ENCODE measurements around the gene THTPA.
"Not testable (repeated sequence)": the region's sequence is repeated elsewhere in the genome, so short reads cannot be mapped to it uniquely, and the experiment has no call there.

THTPA gene

DNA sequence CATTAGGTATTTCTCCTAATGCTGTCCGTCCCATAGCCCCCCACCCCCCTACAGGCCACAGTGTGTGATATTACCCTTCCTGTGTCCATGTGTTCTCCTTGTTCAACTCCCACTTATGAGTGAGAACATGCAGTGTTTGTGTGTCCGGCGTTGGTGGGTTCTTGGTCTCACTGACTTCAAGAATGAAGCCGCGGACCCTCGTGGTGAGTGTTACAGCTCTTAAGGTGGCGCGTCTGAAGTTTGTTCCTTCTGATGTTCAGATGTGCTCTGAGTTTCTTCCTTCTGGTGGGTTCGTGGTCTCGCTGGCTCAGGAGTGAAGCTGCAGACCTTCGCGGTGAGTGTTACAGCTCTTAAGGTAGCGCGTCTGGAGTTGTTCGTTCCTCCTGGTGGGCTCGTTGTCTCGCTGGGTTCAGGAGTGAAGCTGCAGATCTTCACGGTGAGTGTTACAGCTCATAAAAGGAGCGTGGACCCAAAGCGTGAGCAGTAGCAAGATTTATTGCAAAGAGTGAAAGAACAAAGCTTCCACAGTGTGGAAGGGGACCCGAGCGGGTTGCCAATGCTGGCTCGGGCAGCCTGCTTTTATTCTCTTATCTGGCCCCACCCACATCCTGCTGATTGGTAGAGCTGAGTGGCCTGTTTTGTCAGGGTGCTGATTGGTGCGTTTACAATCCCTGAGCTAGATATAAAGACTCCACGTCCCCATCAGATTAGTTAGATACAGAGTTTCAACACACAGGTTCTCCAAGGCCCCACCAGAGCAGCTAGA is 27.9 kb downstream of the THTPA start:
- DNase-seq (ENCODE audit: low read depth): not testable (repeated sequence)

DNA sequence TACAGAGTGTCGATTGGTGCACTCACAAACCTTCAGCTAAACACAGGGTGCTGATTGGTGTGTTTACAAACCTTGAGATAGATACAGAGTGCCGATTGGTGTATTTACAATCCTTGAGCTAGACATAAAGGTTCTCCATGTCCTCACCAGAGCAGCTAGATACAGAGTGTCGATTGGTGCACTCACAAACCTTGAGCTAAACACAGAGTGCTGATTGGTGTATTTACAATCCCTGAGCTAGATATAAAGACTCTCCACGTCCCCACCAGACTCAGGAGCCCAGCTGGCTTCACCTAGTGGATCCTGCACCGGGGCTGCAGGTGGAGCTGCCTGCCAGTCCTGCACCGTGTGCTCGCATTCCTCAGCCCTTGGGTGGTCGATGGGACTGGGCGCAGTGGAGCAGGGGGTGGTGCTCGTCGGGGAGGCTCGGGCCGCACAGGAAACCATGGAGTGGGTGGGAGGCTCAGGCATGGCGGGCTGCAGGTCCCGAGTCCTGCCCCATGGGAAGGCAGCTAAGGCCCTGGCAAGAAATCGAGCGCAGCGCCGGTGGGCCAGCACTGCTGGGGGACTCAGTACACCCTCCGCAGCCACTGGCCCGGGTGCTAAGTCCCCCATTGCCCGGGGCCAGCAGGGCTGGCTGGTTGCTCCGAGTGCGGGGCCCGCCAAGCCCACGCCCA is 28.6 kb downstream of the THTPA start:
- not testable (repeated sequence) for DNase-seq (ENCODE audit: low read depth)

DNA sequence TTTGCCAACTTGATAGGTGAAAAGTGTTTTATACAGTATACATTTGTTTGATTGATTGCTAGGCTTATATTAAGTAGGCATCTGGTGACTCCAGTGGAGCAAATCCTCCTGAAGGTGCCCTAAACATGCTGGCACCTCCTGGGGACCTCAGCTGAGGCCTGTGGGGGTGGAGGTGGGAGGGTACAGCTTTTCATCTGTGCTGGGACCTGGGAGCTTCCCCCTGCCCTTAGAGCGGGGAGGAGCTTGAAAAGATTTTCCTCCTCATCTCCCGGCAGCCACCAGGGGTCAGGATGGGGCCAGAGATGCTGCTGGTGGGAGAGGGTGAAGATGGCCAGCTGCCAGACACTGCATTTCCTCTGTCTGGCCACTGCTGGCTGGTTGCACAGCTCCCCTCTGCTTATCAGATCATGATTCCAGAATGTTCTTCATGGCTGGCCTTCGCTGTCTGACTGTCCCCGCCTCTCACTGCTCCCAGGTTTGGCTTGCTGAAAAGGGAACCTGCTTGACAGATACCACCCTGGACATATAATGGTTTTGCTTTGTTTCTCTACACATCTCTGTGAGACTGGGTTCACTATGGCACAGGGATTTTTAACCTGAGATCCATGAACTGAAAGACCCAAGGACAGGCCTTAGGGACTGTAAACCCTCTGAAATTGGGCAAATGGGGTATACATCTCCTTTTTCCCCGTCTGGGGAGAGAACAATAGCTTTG is 33.0 kb downstream of the THTPA start:
- peak; percentile 47 for DNase-seq (ENCODE audit: low read depth)

DNA sequence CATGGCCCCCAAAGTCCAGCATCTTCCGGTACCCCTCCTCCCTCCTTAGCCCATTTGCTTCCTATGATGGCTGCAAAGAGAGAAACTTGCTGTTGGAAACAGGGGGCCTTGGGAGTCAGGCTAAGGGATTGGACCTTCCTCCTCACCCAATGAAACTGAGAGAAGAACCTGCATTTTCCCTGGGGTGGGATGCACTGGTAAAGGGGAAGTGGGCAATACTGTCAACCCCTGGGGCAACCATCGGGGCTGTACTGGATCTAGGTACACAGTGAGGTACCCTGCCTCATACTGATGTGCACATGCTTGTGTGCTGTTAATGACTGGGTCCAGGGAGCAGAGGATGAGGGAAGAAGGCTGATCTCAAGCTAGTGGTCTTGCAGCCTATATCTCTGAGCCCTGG is 33.5 kb downstream of the THTPA start:
- DNase-seq (ENCODE audit: low read depth): no peak

DNA sequence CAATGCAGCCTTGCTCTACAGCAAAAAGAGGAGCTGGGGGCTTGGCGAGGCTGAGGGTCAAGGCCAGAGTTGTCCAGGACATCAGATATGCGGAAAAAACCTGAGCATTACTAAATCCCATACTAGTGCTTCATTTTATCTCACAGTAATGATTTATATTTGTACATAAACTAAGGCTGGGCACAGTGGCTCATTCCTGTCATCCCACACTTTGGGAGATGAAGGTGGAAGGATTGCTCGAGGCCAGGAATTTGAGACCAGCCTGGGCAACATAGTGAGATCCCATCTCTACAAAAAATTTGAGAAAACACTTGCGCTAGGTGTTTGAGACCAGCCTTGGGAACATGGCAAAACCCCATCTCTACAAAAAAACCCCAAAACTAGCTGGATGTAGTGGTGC is 34.1 kb downstream of the THTPA start:
- no peak for DNase-seq (ENCODE audit: low read depth)

DNA sequence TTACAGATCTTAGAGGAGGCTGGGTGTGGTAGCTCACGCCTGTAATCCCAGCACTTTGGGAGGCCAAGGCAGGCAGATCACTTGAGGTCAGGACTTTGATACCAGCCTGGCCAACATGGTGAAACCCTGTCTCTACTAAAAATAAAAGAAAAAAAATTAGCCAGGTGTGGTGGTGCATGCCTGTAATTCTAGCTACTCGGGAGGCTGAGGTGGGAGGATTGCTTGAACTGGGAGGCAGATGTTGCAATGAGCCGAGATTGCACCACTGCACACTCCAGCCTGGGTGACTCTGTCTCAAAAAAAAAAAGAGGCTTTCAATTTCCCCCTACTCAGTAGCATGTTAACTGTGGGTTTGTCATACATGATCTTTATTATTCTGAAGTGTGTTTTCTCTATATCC is 38.1 kb downstream of the THTPA start:
- not testable (repeated sequence) for DNase-seq (ENCODE audit: low read depth)

DNA sequence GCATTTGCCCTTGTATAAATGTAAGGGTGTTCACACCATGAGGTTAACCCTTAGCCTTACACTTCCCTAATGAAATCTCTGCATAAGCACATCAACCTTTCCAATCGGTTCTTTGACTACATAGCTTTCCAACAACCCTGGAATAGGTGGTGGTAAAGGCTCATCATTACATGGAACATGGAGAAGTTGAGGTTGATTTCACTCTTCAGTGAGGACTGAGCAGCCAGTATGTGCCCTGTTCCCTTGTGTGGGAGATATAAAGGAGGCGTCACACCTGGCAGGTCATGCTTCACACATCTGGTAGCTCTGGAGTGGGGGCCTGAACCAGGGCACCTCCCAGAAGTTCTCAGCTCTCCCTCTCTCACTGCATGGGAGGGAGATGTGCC is 44.2 kb downstream of the THTPA start:
- no peak for DNase-seq (ENCODE audit: low read depth)

DNA sequence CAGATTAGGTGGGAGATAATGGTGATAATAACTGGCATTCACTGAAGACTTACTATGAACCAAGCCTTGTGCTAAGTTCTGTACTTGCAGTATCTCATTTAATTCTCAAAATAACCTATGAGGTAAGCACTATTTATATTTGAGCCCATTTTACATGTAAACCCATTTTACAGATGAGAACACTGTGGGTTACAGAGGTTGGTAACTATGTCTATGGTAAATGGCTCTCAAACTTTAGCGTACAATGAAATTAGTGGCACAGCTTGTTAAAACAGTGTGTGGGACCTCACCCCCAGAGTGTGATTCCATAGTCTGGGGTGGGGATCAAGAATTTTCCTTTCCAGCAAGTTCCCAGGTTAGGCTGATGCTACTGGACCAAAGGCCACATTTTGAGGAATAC is 44.7 kb downstream of the THTPA start:
- DNase-seq (ENCODE audit: low read depth): no peak

DNA sequence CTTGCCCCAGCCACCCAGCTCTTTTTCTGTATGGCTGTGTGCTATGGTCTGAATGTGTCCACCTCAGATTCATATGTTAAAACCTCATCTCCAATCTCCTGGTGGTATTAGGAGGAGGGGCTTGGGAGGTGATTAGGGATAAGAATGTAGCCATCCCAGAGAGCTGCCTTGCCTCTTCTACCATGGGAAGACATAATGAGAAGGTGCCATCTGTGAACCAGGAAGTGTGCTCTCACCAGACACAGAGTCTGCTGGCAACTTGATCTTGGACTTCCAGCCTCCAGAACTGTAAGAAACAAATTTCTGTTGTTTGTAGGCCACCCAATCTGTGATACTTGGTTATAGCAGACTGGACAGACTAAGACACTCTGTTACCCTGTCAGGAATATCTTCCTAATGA is 45.4 kb downstream of the THTPA start:
- DNase-seq (ENCODE audit: low read depth): no peak

DNA sequence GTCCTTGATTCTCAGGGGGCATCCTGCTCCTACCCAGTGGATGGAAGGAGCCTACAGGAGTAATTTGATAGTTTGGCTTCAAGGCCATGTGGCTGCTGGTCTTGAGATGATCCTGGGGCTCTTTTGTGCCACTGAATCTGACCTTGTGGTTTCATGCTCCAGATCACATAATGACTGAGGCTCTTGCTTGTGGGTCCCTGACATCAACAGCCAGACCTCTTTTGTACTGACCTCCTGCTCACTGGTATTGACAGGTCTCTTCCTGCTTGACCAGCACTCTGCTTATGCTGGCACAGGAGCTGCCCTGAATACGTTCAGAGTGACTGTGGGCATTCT is 45.7 kb downstream of the THTPA start:
- no peak for DNase-seq (ENCODE audit: low read depth)

DNA sequence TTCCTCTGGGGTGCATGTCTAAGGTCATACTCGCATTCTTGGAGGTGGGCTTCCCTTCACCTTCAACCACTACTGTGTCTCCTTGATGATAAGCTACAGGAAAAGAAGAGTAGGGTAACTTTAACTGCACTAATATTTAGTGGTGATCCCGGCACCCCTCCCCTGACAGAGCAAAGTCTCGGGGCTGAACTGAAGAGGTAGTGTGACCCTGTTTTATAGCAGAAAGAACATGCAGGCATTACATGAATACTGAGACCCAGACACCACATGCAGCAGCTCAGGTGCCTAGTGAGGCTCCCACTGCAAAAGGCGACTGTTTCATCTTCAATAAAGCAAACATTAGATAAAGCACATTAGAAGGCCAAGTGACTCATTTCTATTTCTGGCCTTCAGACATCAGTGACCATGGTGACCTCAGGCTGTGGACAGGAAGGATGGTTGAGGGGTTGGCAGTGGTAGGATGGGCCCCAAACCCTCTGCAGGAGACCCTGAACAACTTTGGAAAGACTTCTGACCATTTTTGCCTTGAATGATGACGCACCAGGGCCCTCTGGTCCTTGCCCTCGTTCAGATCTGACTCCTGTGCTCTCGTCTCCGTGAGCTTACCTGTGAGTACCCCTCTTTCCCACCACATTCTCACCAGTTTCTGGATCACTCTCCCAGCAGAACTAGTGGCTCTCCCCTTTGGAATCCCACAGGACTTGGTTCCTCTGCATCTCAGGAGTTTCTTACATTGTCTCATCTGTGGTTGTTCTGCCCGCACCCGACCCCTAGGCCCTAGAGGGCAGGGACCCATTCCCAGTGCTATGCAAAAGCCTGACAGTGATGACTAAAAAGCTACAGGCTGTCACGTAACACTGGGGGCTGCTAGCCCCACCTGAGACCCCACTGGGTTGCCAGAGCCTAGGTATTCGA is 46.4 kb downstream of the THTPA start:
- DNase-seq (ENCODE audit: low read depth): no peak

DNA sequence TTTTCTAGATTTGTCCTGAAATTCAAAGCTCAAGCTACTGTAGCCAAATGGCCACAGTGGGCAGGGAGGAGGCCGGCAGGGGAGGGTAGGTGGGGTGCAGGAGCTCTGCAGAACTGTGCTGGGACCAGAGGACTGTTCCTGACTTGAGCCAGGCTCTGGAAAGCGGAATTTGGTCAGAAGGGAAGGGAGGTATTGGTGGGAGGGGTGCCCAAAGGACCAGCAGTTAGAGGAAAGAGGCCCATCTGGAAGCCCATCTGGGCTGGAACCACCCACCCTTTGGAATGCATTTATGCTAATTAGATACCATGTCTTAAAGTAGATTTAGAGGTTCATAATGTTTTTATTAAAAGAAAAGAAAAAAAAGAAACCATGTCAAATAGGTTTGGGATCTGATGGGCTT is 47.0 kb downstream of the THTPA start:
- DNase-seq (ENCODE audit: low read depth): no peak

DNA sequence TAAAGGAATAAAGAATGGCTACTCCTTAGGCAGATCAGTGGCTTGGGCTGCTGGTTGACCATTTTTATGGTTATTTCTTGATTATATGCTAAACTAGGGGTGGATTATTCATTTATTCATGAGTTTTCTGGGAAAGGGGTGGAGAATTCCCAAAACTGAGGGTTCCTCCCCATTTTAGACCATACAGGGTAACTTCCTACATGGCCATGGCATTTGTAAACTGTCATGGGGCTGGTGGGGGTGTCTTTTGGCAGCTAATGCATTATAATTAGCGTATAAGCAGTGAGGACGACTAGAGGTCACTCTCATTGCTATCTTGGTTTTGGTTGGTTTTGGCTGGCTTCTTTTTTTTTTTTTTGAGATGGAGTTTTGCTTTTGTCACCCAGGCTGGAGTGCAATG is 48.1 kb downstream of the THTPA start:
- no peak for DNase-seq (ENCODE audit: low read depth)

DNA sequence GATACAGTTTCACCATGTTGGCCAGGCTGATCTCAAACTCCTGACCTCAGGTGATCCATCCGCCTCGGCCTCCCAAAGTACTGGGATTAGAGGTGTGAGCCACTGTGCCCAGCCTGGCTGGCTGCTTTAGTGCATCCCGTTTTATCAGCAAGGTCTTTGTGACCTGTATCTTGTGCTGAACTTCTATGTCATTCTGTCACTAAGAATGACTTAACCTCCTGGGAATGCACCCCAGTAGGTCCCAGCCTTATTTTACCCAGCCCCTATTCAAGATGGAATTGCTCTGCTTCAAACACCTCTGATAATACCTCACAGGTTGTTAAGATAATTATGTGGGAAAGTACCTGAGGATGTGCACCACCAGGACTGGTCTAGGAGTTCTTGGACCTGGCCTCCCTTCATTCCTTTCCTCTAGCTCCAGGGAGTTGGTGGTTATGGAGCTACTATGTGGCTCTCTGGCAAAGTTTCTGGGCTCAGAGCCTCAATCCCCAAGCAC is 48.7 kb downstream of the THTPA start:
- DNase-seq (ENCODE audit: low read depth): no peak

DNA sequence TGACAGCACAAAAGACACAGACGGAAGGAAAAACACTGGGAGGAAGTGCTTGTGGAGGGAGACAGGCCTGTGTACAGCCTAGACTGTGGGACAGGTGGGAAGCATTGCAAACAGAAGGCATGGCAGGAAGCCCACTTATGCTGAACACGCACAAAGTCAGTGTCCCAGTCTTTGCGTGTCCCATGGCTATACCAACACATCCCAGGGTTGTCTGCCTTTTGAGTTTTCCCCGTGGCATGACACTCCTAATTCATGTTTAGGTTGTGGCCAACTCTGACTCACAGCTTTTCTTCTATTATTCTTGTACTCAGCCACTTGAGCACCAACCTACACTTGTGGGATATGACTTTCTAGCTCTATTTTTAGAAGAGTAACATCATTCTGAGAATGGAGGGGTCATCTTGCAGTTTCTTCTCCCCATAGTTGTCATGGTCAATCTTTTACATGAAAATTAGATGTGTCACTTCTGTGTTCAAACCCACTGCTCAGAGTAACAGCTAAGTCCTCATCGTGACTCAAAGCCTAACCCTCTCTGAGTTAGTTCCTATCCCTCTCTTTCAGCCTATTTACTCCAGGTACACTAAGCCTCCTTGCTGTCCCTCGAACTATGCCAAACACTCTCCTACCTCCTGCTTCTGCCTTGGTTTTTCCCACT is 50.0 kb downstream of the THTPA start:
- no peak for DNase-seq (ENCODE audit: low read depth)

DNA sequence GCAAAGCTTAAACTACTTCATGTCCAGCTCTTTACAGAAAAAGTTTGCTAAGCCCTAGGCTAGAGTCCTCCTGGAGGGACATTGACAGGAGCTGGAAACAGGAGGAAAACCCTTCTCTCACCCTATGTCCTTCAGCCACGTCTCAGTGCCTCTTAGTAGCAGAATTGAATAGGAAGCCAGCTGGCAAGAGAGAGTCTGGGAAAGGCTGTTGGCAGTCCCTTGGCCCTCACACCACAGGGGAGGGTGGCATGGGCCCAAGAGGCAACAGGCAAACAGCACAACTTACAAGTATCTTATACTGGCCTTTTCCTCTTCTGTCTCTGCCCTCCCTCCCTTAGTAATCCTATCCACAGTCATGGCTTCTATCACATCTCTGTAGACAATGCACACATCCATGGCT is 52.4 kb downstream of the THTPA start:
- DNase-seq (ENCODE audit: low read depth): no peak

DNA sequence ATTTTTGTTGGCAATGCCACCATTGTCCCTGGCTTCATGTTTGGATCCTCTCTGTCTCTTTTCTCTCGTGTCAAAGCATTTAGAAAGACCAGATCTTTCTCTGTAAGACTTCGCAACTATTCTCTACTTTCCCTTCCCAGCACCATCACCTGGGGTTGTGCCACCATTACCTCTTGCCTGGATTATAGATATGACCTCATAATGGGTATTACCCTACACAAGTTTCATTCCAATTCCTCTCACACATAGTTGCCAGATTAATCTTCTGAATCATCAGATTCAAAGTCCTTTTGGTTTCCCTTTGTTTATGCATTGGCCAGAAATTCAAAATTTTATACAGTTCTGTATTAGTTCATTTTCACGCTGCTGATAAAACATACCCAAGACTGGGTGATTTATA is 52.9 kb downstream of the THTPA start:
- no peak for DNase-seq (ENCODE audit: low read depth)

DNA sequence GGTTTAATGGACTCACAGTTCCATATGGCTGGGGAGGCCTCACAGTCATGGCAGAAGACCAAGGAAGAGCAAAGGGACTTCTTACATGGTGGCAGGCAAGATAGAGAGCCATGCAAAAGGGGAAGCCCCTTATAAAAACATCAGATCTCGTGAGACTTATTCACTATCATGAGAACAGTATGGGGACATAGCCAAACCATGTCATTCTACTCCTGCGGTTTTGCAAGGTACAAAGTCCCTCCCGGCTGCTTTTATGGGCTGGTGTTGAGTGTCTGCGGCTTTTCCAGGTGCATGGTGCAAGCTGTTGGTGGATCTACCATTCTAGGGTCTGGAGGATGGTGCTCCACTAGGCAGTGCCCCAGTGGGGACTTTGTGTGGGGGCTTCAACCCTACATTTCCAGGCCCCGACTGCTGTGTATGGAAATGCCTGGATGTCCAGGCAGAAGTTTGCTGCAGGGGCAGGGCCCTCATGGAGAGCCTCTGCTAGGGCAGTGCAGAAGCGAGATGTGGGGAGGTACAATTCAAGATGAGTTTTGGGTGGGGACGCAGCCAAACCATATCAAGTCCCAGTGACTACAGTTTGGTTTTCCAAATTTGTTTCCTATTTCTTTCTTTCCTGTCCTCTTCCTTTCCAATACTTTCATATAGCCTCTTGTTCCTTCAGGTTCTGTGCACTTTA is 53.5 kb downstream of the THTPA start:
- not testable (repeated sequence) for DNase-seq (ENCODE audit: low read depth)

All from stimulated activated CD8-positive, alpha-beta memory T cell treated with anti-CD3 and anti-CD28 coated beads, Interleukin-12 subunit alpha, Interleukin-12 subunit beta, amount 100 ng/mL, for 4 hours (primary cell).